HL-60 (cell line): Measurements from ENCODE around the gene COBL.

Experiments used
- GABPA ChIP-seq: IDR thresholded peaks from 2 replicates; pipeline ENCODE4 v1.6.1; 2012; ENCODE audit warnings: low read depth
- POLR2AphosphoS5 ChIP-seq: IDR thresholded peaks from 2 replicates; pipeline ENCODE4 v1.6.1; 2012; ENCODE audit warnings: low read depth
- SPI1 ChIP-seq: IDR thresholded peaks from 2 replicates; pipeline ENCODE4 v1.6.1; 2012; ENCODE audit warnings: low read depth, mild to moderate bottlenecking, borderline replicate concordance
- TF ChIP-seq, protein P1 (sequence below): IDR thresholded peaks from one replicate; pipeline ENCODE4 v1.5.1; 2011; ENCODE audit warnings: low read length, control low read depth, inconsistent platforms; ENCODE audit not compliant: insufficient read depth
- TF ChIP-seq, protein P2 (sequence below): IDR thresholded peaks from 2 replicates; pipeline ENCODE4 v1.6.1; 2012; ENCODE audit warnings: low read depth; ENCODE audit not compliant: insufficient replicate concordance

DNA sequence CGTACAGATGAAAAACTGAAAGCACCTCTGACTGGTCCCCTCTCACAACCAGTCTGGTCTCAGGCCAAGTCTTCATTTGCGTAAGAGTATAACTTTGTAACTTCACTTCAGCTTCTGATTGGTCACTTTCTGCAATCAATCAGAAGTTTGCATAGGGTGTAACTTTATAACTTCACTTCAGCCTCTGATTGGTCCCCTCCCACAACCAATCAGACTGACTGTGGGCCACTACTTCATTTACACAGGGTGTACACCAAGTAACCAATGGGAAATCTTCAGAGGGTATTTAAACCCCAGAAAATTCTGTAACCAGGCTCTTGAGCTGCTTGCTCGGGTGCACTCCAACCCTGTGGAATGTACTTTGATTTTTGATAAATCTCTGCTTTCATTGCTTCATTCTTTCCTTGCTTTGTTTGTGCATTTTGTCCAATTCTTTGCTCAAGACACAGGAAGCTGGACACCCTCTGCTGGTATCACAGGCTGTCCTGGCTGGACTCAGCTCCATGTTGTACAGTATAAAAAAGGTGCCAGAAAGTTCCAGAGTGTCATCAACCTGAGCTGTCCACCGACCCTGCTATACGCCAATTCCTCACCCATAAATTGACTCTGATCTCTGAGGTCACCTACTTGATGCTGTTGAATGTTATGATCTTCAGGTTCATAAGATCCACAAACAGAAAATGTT, 74.5 kb downstream of the COBL start:
- TF ChIP-seq, protein P1, sequence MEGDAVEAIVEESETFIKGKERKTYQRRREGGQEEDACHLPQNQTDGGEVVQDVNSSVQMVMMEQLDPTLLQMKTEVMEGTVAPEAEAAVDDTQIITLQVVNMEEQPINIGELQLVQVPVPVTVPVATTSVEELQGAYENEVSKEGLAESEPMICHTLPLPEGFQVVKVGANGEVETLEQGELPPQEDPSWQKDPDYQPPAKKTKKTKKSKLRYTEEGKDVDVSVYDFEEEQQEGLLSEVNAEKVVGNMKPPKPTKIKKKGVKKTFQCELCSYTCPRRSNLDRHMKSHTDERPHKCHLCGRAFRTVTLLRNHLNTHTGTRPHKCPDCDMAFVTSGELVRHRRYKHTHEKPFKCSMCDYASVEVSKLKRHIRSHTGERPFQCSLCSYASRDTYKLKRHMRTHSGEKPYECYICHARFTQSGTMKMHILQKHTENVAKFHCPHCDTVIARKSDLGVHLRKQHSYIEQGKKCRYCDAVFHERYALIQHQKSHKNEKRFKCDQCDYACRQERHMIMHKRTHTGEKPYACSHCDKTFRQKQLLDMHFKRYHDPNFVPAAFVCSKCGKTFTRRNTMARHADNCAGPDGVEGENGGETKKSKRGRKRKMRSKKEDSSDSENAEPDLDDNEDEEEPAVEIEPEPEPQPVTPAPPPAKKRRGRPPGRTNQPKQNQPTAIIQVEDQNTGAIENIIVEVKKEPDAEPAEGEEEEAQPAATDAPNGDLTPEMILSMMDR, result no peak
- TF ChIP-seq SPI1 (no peak), POLR2AphosphoS5 (no peak), GABPA (no peak)
- TF ChIP-seq, protein P2, sequence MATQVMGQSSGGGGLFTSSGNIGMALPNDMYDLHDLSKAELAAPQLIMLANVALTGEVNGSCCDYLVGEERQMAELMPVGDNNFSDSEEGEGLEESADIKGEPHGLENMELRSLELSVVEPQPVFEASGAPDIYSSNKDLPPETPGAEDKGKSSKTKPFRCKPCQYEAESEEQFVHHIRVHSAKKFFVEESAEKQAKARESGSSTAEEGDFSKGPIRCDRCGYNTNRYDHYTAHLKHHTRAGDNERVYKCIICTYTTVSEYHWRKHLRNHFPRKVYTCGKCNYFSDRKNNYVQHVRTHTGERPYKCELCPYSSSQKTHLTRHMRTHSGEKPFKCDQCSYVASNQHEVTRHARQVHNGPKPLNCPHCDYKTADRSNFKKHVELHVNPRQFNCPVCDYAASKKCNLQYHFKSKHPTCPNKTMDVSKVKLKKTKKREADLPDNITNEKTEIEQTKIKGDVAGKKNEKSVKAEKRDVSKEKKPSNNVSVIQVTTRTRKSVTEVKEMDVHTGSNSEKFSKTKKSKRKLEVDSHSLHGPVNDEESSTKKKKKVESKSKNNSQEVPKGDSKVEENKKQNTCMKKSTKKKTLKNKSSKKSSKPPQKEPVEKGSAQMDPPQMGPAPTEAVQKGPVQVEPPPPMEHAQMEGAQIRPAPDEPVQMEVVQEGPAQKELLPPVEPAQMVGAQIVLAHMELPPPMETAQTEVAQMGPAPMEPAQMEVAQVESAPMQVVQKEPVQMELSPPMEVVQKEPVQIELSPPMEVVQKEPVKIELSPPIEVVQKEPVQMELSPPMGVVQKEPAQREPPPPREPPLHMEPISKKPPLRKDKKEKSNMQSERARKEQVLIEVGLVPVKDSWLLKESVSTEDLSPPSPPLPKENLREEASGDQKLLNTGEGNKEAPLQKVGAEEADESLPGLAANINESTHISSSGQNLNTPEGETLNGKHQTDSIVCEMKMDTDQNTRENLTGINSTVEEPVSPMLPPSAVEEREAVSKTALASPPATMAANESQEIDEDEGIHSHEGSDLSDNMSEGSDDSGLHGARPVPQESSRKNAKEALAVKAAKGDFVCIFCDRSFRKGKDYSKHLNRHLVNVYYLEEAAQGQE, result no peak
